Kidney (tissue), 14 donors: ENCODE measurements around the gene MOK. TPM values are rescaled to one million over a fixed set of nuclear protein-coding genes. Genes with fewer than 3 reads are reported as not detected.

ENCODE experiments used
- DNase-seq, 5 donors: peaks; one replicate each; pipeline ENCODE4 v3.0.0-alpha.2; 2013 to 2020
- FAIRE-seq: peaks from 2 replicates; lab custom pipeline; 2012; peaks lifted over from hg19 to GRCh38; lab: Jason Lieb, UNC
- H3K27ac ChIP-seq, 2 donors: one replicate each; pipeline ENCODE4 v1.7.0; 2013; ENCODE audit warnings: low read depth in 2 of 2, low read length in 2 of 2, inconsistent platforms in 1 of 2
- H3K27me3 ChIP-seq: one replicate; pipeline ENCODE4 v1.7.1; 2013; ENCODE audit warnings: low read length, inconsistent platforms; ENCODE audit not compliant: control insufficient read depth, insufficient read depth
- H3K36me3 ChIP-seq, 3 donors: one replicate each; pipeline versions ENCODE4 v1.7.0 to v1.7.1; 2013; ENCODE audit warnings: low read length in 3 of 3, control low read depth in 1 of 3, inconsistent platforms in 1 of 3; ENCODE audit not compliant: insufficient read depth in 3 of 3, control insufficient read depth in 2 of 3
- H3K4me1 ChIP-seq, 3 donors: one replicate each; pipeline versions ENCODE4 v1.7.0 to v1.7.1; 2013; ENCODE audit warnings: low read length in 3 of 3, inconsistent platforms in 1 of 3, low read depth in 1 of 3; ENCODE audit not compliant: control insufficient read depth in 2 of 3, insufficient read depth in 2 of 3
- H3K4me3 ChIP-seq, 3 donors: one replicate each; pipeline versions ENCODE4 v1.7.0 to v1.8.1; 2013; ENCODE audit warnings: low read length in 3 of 3, control low read depth in 1 of 3, inconsistent platforms in 1 of 3
- H3K9ac ChIP-seq, 3 donors: one replicate each; pipeline versions ENCODE4 v1.7.0 to v1.7.1; 2013; ENCODE audit warnings: low read length in 3 of 3, control low read depth in 1 of 3, inconsistent platforms in 1 of 3
- H3K9me3 ChIP-seq, 3 donors: one replicate each; pipeline versions ENCODE4 v1.7.0 to v1.7.1; 2013; ENCODE audit warnings: low read length in 3 of 3, control low read depth in 1 of 3, inconsistent platforms in 1 of 3; ENCODE audit not compliant: control insufficient read depth in 2 of 3, insufficient read depth in 1 of 3
- CTCF ChIP-seq: IDR thresholded peaks from 3 replicates; pipeline ENCODE4 v1.5.1; 2012; ENCODE audit warnings: mild to moderate bottlenecking, moderate library complexity, borderline replicate concordance; ENCODE audit not compliant: insufficient read depth; ENCODE audit errors: extremely low read depth
- intact Hi-C: fragments of 100-400 bp; cut with DNase I; formaldehyde crosslinking; loops from one replicate; pipeline ENCODE4 v1.11.1; 2022
- polyA plus RNA-seq: library from polyadenylated mRNA; stranded (reverse); fragments of 350-450 nt; fragmentation: Illumina TruSeq; extraction: RNeasy Lipid Tissue Mini Kit (QIAGEN cat#74804); gene quantifications from one replicate; pipeline ENCODE4 v1.2.3, GENCODE V29; 2014; ENCODE audit warnings: low read depth, low replicate concordance; ENCODE audit not compliant: insufficient read depth
- total RNA-seq: library from RNA; stranded (reverse); fragmentation: NEBNext Ultra II Directional; extraction: Animal tissue kit (Norgen Biotek cat#: 25700); gene quantifications from one replicate; pipeline ENCODE4 v1.2.1, GENCODE V29; 2021
- donor health status: control.
- donor health status: control.
- donor health status: control.
- donor health status: control.
- donor health status: control.
- donor health status: DM: yes; HTN: yes; CAD: no.
- donor health status: Normal renal cell carcinoma (clear cell type).

MOK gene
- total and polyA plus RNA-seq, 2 donors from 2014 or later: 20.4 to 32.7 TPM

GRCh38 chr14:102180248-102180998 lies 124.5 kb downstream of the MOK start:
- no peak overlapping the region for H3K9ac ChIP-seq
- DNase-seq: no peak
- no peak for FAIRE-seq
- no peaks in the 10 kb centered on the region for H3K9me3 ChIP-seq
- no peaks in the 10 kb centered on the region for H3K27me3 ChIP-seq
- no peak overlapping the region for H3K27ac ChIP-seq
- intact Hi-C loops: no loop called here
- H3K4me3 ChIP-seq: no peak overlapping the region
- peaks cover 4 to 5% (median 5%) of the 10 kb centered on the region in 3 donors for H3K4me1 ChIP-seq
- TF ChIP-seq CTCF: no peak
- H3K36me3 ChIP-seq: no peaks in the 10 kb centered on the region

Other genes starting within 250 kb of the MOK start
- gene HSP90AA1, start 218.1 kb downstream of the MOK start, total RNA-seq: 409 TPM
- gene HSP90AA1, start 218.1 kb downstream of the MOK start, polyA plus RNA-seq: 455 TPM
- gene WDR20, start 165.3 kb downstream of the MOK start, total RNA-seq: 44.2 TPM
- gene WDR20, start 165.3 kb downstream of the MOK start, polyA plus RNA-seq: 12.6 TPM
- gene ZNF839, start 14.6 kb upstream of the MOK start, total RNA-seq: 15.8 TPM
- 7.8 TPM for gene ZNF839, start 14.6 kb upstream of the MOK start, polyA plus RNA-seq
- gene CINP, start 57.7 kb upstream of the MOK start, total RNA-seq: 32.1 TPM
- gene CINP, start 57.7 kb upstream of the MOK start, polyA plus RNA-seq: 49.3 TPM
- gene TECPR2, start 57.8 kb upstream of the MOK start, total RNA-seq: 30.2 TPM
- 6.0 TPM for gene TECPR2, start 57.8 kb upstream of the MOK start, polyA plus RNA-seq
- 18.7 TPM for gene ANKRD9, start 204.6 kb upstream of the MOK start, total RNA-seq
- 26.0 TPM for gene ANKRD9, start 204.6 kb upstream of the MOK start, polyA plus RNA-seq